ELR (cell line): ENCODE data around the gene MYRFL.
"Not testable (repeated sequence)": the region's sequence is repeated elsewhere in the genome, so short reads cannot be mapped to it uniquely, and the experiment has no call there.

ENCODE experiments used
- DNase-seq: peaks from one replicate; pipeline ENCODE4 v3.0.0-alpha.2; 2015; ENCODE audit warnings: low read depth

Gene MYRFL

GRCh38 chr12:69824966-69825560 is at the start of gene MYRFL:
TSS of gene MYRFL (plus strand) at chr12:69825227. CDS start at chr12:69825518, 291 bp downstream.
- no peak for DNase-seq

GRCh38 chr12:69779928-69780327 is 45.1 kb upstream of the MYRFL start:
- peak; percentile 70 for DNase-seq

GRCh38 chr12:69783365-69783764 is 41.7 kb upstream of the MYRFL start:
- DNase-seq = no peak

GRCh38 chr12:69789351-69789750 is 35.7 kb upstream of the MYRFL start:
- no peak for DNase-seq

GRCh38 chr12:69792533-69792932 is 32.5 kb upstream of the MYRFL start:
- DNase-seq = no peak

- not testable (repeated sequence) for DNase-seq
Observed at GRCh38 chr12:69807101-69807897, 17.7 kb upstream of the MYRFL start.

- DNase-seq = no peak
Observed at GRCh38 chr12:69810870-69811498, 14.0 kb upstream of the MYRFL start.

GRCh38 chr12:69816082-69816481 is 8.9 kb upstream of the MYRFL start:
- DNase-seq = no peak

GRCh38 chr12:69821032-69821455 is 4.0 kb upstream of the MYRFL start:
- no peak for DNase-seq

- peak; percentile 78 for DNase-seq
Observed at GRCh38 chr12:69821456-69822159, 3.4 kb upstream of the MYRFL start.

GRCh38 chr12:69822201-69822860 is 2.7 kb upstream of the MYRFL start:
- DNase-seq = no peak

GRCh38 chr12:69824028-69824427 is 999 bp upstream of the MYRFL start:
- DNase-seq = no peak

GRCh38 chr12:69828897-69829296 is 3.9 kb downstream of the MYRFL start:
- DNase-seq = no peak

- no peak for DNase-seq
Observed at GRCh38 chr12:69833696-69834095, 8.7 kb downstream of the MYRFL start.

GRCh38 chr12:69834147-69834546 is 9.1 kb downstream of the MYRFL start:
- DNase-seq = no peak

GRCh38 chr12:69834576-69834975 is 9.5 kb downstream of the MYRFL start:
- no peak for DNase-seq

GRCh38 chr12:69835081-69835480 is 10.1 kb downstream of the MYRFL start:
- DNase-seq = no peak

GRCh38 chr12:69836015-69836414 is 11.0 kb downstream of the MYRFL start:
- DNase-seq = no peak

- DNase-seq = no peak
Observed at GRCh38 chr12:69837191-69837590, 12.2 kb downstream of the MYRFL start.

GRCh38 chr12:69837657-69838415 is 12.8 kb downstream of the MYRFL start:
- no peak for DNase-seq

GRCh38 chr12:69840727-69841126 is 15.7 kb downstream of the MYRFL start:
- DNase-seq = no peak
